Measurements from ENCODE around the gene UBQLN4.

The UBQLN4 gene

GRCh38 chr1:156089704-156090103, 36.1 kb upstream of the UBQLN4 start:
- H3K9ac ChIP-seq (ENCODE audit: low read length) = no peak overlapping the region
- H3K27ac ChIP-seq (ENCODE audit: low read length) = no peak overlapping the region
- H4K20me1 ChIP-seq (ENCODE audit: insufficient read depth, low read length) = no peaks in the 10 kb centered on the region
- H3K36me3 ChIP-seq (replicated peaks; ENCODE audit: insufficient read depth, low read length) = no peaks in the 10 kb centered on the region
- no peak overlapping the region for H3K4me3 ChIP-seq (ENCODE audit: low read length)
- TF ChIP-seq EZH2 (optimal IDR thresholded peaks at IDR 0.05; ENCODE audit: low read depth, low read length) (no peak), EZH2phosphoT487 (IDR thresholded peaks at IDR 0.05; ENCODE audit: low read length) (no peak), CTCF (IDR thresholded peaks at IDR 0.05; ENCODE audit: low read length) (no peak)
- no peaks in the 10 kb centered on the region for H3K27me3 ChIP-seq (replicated peaks; ENCODE audit: insufficient read depth, low read length)
- H3K4me2 ChIP-seq (ENCODE audit: low read depth, low read length) = 0 out of 2 replicates have a peak overlapping the region, but pooled peaks have one; percentile 3
- H2AFZ ChIP-seq (ENCODE audit: low read length) = no peak overlapping the region
- DNase-seq = no peak
- H3K9me2 ChIP-seq (replicated peaks; ENCODE audit: insufficient read depth, low read length) = no peaks in the 10 kb centered on the region
- H3K4me1 ChIP-seq (ENCODE audit: low read length) = peaks cover 11% of the 10 kb centered on the region; the same call in 1 of the 2 replicates
- H3K9me3 ChIP-seq (replicated peaks; ENCODE audit: insufficient read depth, low read length) = no peaks in the 10 kb centered on the region
- H3K79me2 ChIP-seq (ENCODE audit: low read length) = no peaks in the 10 kb centered on the region
- H3F3A ChIP-seq (ENCODE audit: insufficient read depth, low read length) = no peaks in the 10 kb centered on the region

GRCh38 chr1:156086256-156086662, 32.7 kb upstream of the UBQLN4 start:
- no peak for DNase-seq
- H3K27ac ChIP-seq (ENCODE audit: low read length) = no peak overlapping the region
- H3K4me2 ChIP-seq (ENCODE audit: low read depth, low read length) = no peak overlapping the region
- peaks cover 16% of the 10 kb centered on the region for H3K4me1 ChIP-seq (ENCODE audit: low read length)
- H3K9ac ChIP-seq (ENCODE audit: low read length) = no peak overlapping the region
- no peaks in the 10 kb centered on the region for H3F3A ChIP-seq (ENCODE audit: insufficient read depth, low read length)
- no peaks in the 10 kb centered on the region for H3K79me2 ChIP-seq (ENCODE audit: low read length)
- TF ChIP-seq CTCF (IDR thresholded peaks at IDR 0.05; ENCODE audit: low read length) (no peak), EZH2 (optimal IDR thresholded peaks at IDR 0.05; ENCODE audit: low read depth, low read length) (no peak), EZH2phosphoT487 (IDR thresholded peaks at IDR 0.05; ENCODE audit: low read length) (no peak)
- no peak overlapping the region for H3K4me3 ChIP-seq (ENCODE audit: low read length)
- H3K9me2 ChIP-seq (replicated peaks; ENCODE audit: insufficient read depth, low read length) = no peaks in the 10 kb centered on the region
- peaks cover 21% of the 10 kb centered on the region for H3K27me3 ChIP-seq (replicated peaks; ENCODE audit: insufficient read depth, low read length)
- no peaks in the 10 kb centered on the region for H3K9me3 ChIP-seq (replicated peaks; ENCODE audit: insufficient read depth, low read length)
- no peak overlapping the region for H2AFZ ChIP-seq (ENCODE audit: low read length)
- no peaks in the 10 kb centered on the region for H4K20me1 ChIP-seq (ENCODE audit: insufficient read depth, low read length)
- no peaks in the 10 kb centered on the region for H3K36me3 ChIP-seq (replicated peaks; ENCODE audit: insufficient read depth, low read length)

GRCh38 chr1:156083800-156084790, 30.5 kb upstream of the UBQLN4 start:
- Histone ChIP-seq H3K36me3 (replicated peaks; ENCODE audit: insufficient read depth, low read length) (no peaks in the 10 kb centered on the region), H3K4me2 (ENCODE audit: low read depth, low read length) (no peak overlapping the region), H3K9me3 (replicated peaks; ENCODE audit: insufficient read depth, low read length) (no peaks in the 10 kb centered on the region), H3K79me2 (ENCODE audit: low read length) (no peaks in the 10 kb centered on the region), H4K20me1 (ENCODE audit: insufficient read depth, low read length) (no peaks in the 10 kb centered on the region), H3K4me3 (ENCODE audit: low read length) (no peak overlapping the region), H3F3A (ENCODE audit: insufficient read depth, low read length) (no peaks in the 10 kb centered on the region), H2AFZ (ENCODE audit: low read length) (no peak overlapping the region), H3K9ac (ENCODE audit: low read length) (no peak overlapping the region), H3K27ac (ENCODE audit: low read length) (no peak overlapping the region), H3K4me1 (ENCODE audit: low read length) (peaks cover 5% of the 10 kb centered on the region), H3K27me3 (replicated peaks; ENCODE audit: insufficient read depth, low read length) (peaks cover 38% of the 10 kb centered on the region), H3K9me2 (replicated peaks; ENCODE audit: insufficient read depth, low read length) (no peaks in the 10 kb centered on the region)
- DNase-seq = no peak
- no peak for TF ChIP-seq EZH2phosphoT487 (IDR thresholded peaks at IDR 0.05; ENCODE audit: low read length)
- TF ChIP-seq CTCF (IDR thresholded peaks at IDR 0.05; ENCODE audit: low read length) = no peak
- TF ChIP-seq EZH2 (optimal IDR thresholded peaks at IDR 0.05; ENCODE audit: low read depth, low read length) = no peak

All from MM.1S (cell line).